Esophagus muscularis mucosa (tissue), 4 donors: ENCODE data around the gene DDX41. TPM values are rescaled to one million over a fixed set of nuclear protein-coding genes. Genes with fewer than 3 reads are reported as not detected.
A peak's percentile ranks its signal among the peaks of the same experiment; 100 is the strongest.

Source experiments
- DNase-seq: peaks from one replicate; pipeline ENCODE4 v3.0.0-alpha.2; 2017; ENCODE audit errors: extremely low spot score
- H3K27ac ChIP-seq, 4 donors: fragments of 200-600 bp; sonication (generic); replicated peaks in 1 of 4; 1 replicate in 3 of 4; 2 replicates in 1 of 4; pipeline ENCODE4 v1.5.1; 2016 to 2019; ENCODE audit warnings: mild to moderate bottlenecking in 1 of 4
- H3K27me3 ChIP-seq, 4 donors: fragments of 200-600 bp; sonication (generic); one replicate each; pipeline versions ENCODE4 v1.5.1 to v1.6.0; 2016 to 2019
- H3K36me3 ChIP-seq, 4 donors: fragments of 200-600 bp; sonication (generic); one replicate each; pipeline ENCODE4 v1.5.1; 2016 to 2019
- H3K4me1 ChIP-seq, 4 donors: fragments of 200-600 bp; sonication (generic); one replicate each; pipeline ENCODE4 v1.5.1; 2016 to 2019
- H3K4me3 ChIP-seq, 4 donors: fragments of 200-600 bp; sonication (generic); 1 replicate in 2 of 4; 2 replicates in 2 of 4; pipeline ENCODE4 v1.5.1; 2016 to 2019; ENCODE audit warnings: mild to moderate bottlenecking in 4 of 4, moderate library complexity in 1 of 4
- H3K9me3 ChIP-seq, 4 donors: fragments of 200-600 bp; sonication (generic); 1 replicate in 3 of 4; 2 replicates in 1 of 4; pipeline ENCODE4 v1.5.1; 2016 to 2019
- CTCF ChIP-seq, 3 experiments: fragments of 200-600 bp in 2 of 3; fragments of 450-650 bp in 1 of 3; sonication (generic) in 2 of 3; IDR thresholded peaks; one replicate each; pipeline ENCODE4 v1.5.1; 2017 to 2019; ENCODE audit warnings: antibody characterized with exemption in 3 of 3, mild to moderate bottlenecking in 2 of 3, moderate library complexity in 1 of 3
- EP300 ChIP-seq: sonication (generic); formaldehyde crosslinking; IDR thresholded peaks from one replicate; pipeline ENCODE4 v1.6.1; 2017; ENCODE audit warnings: antibody characterized with exemption
- POLR2A ChIP-seq: fragments of 450-650 bp; IDR thresholded peaks from one replicate; pipeline ENCODE4 v1.6.1; 2017; ENCODE audit warnings: antibody characterized with exemption, moderate library complexity, mild to moderate bottlenecking, low read depth
- POLR2AphosphoS5 ChIP-seq, 2 donors: sonication (generic); formaldehyde crosslinking; IDR thresholded peaks; one replicate each; pipeline ENCODE4 v1.6.1; 2017; ENCODE audit warnings: antibody characterized with exemption in 2 of 2
- WGBS: methylation state at CpG from one replicate; pipeline ENCODE4 v1.1.5; 2018; 5-methylcytosine and 5-hydroxymethylcytosine counted together
- intact Hi-C: fragments of 100-400 bp; cut with DNase I; formaldehyde crosslinking; loops from one replicate; pipeline ENCODE4 v1.15.1; 2023
- total RNA-seq, 4 donors: library from RNA; depleted of rRNA; stranded (reverse); fragments of >200 nt; gene quantifications; one replicate each; pipeline versions ENCODE4 v1.1.0 to v1.2.1, GENCODE V29; 2016

The DDX41 gene
- total RNA-seq, 4 donors from 2014 or later = 58.1 to 92.1 (median 66.0) TPM

GRCh38 chr5:177531209-177531940 is 14.6 kb upstream of the DDX41 start:
- no peak for TF ChIP-seq POLR2A
- TF ChIP-seq CTCF (IDR thresholded peaks at IDR 0.05) = no peak
- TF ChIP-seq POLR2AphosphoS5 (IDR thresholded peaks at IDR 0.05) = no peak
- no peak for TF ChIP-seq EP300
- H3K4me3 ChIP-seq = no peak overlapping the region
- peaks cover 4 to 57% (median 27%) of the 10 kb centered on the region in 4 donors for H3K4me1 ChIP-seq
- peaks cover 45 to 98% (median 89%) of the 10 kb centered on the region in 4 donors for H3K36me3 ChIP-seq
- DNase-seq = no peak
- intact Hi-C loops = no loop called here
- WGBS = 93% methylated on average over 9 of the region's 27 CpGs
- peak overlapping the region in 3 of 4 donors; percentile 46 to 51 (median 49) for H3K27ac ChIP-seq
- H3K27me3 ChIP-seq = no peaks in the 10 kb centered on the region
- H3K9me3 ChIP-seq = no peaks in the 10 kb centered on the region

GRCh38 chr5:177530638-177531037 is 13.9 kb upstream of the DDX41 start:
- Histone ChIP-seq H3K27ac (peak overlapping the region in 3 of 4 donors; percentile 31 to 49 (median 46)), H3K36me3 (peaks cover 45 to 98% (median 90%) of the 10 kb centered on the region in 4 donors), H3K27me3 (no peaks in the 10 kb centered on the region), H3K9me3 (no peaks in the 10 kb centered on the region), H3K4me1 (peaks cover 3 to 50% (median 21%) of the 10 kb centered on the region in 4 donors), H3K4me3 (no peak overlapping the region)
- intact Hi-C loops = no loop called here
- TF ChIP-seq POLR2A (no peak), POLR2AphosphoS5 (IDR thresholded peaks at IDR 0.05) (peak; percentile 7 to 25)
- no peak for DNase-seq
- 63% methylated on average over 3 of the region's 3 CpGs for WGBS

GRCh38 chr5:177529247-177530203 is 12.8 kb upstream of the DDX41 start:
- intact Hi-C loops = no loop called here
- H3K27me3 ChIP-seq = no peaks in the 10 kb centered on the region
- no peak overlapping the region for H3K4me3 ChIP-seq
- peaks cover 53 to 98% (median 95%) of the 10 kb centered on the region in 4 donors for H3K36me3 ChIP-seq
- H3K27ac ChIP-seq = peak overlapping the region in 1 of 4 donors; percentile 49
- DNase-seq = no peak
- peaks cover 3 to 46% (median 22%) of the 10 kb centered on the region in 4 donors for H3K4me1 ChIP-seq
- TF ChIP-seq CTCF (IDR thresholded peaks at IDR 0.05) (no peak), POLR2A (no peak), EP300 (no peak), POLR2AphosphoS5 (IDR thresholded peaks at IDR 0.05) (no peak)
- H3K9me3 ChIP-seq = no peaks in the 10 kb centered on the region
- WGBS = 86% methylated on average over 11 of the region's 12 CpGs

- no peak for DNase-seq
- Histone ChIP-seq H3K9me3 (no peaks in the 10 kb centered on the region), H3K27ac (peak overlapping the region in 1 of 4 donors; percentile 12), H3K27me3 (no peaks in the 10 kb centered on the region), H3K36me3 (peaks cover 61 to 99% (median 98%) of the 10 kb centered on the region in 4 donors), H3K4me1 (peaks cover 0 to 40% (median 22%) of the 10 kb centered on the region in 4 donors), H3K4me3 (no peak overlapping the region)
- no peak for TF ChIP-seq CTCF (IDR thresholded peaks at IDR 0.05)
- TF ChIP-seq EP300 = no peak
- no peak for TF ChIP-seq POLR2A
- no peak for TF ChIP-seq POLR2AphosphoS5 (IDR thresholded peaks at IDR 0.05)
- 86% methylated on average over 10 of the region's 10 CpGs for WGBS
- intact Hi-C loops = no loop called here
Observed at GRCh38 chr5:177528631-177529030, 11.9 kb upstream of the DDX41 start.

- H3K4me1 ChIP-seq = peaks cover 0 to 34% (median 22%) of the 10 kb centered on the region in 4 donors
- peaks cover 61 to 100% (median 99%) of the 10 kb centered on the region in 4 donors for H3K36me3 ChIP-seq
- no peaks in the 10 kb centered on the region for H3K9me3 ChIP-seq
- TF ChIP-seq POLR2AphosphoS5 (IDR thresholded peaks at IDR 0.05) (no peak), CTCF (IDR thresholded peaks at IDR 0.05) (no peak), EP300 (no peak), POLR2A (no peak)
- 90% methylated on average over 8 of the region's 8 CpGs for WGBS
- H3K27me3 ChIP-seq = no peaks in the 10 kb centered on the region
- H3K4me3 ChIP-seq = no peak overlapping the region
- DNase-seq = no peak
- intact Hi-C loops = no loop called here
- H3K27ac ChIP-seq = no peak overlapping the region
Observed at GRCh38 chr5:177527595-177527994, 10.8 kb upstream of the DDX41 start.
